H1 (cell line): ENCODE data around the gene CADM1. TPM values are rescaled to one million over a fixed set of nuclear protein-coding genes. Genes with fewer than 3 reads are reported as not detected.

Experiments
- CTCF ChIA-PET: fragments of 300-600 bp; sonication (Branson Sonifier 250); formaldehyde crosslinking; loops from one replicate; lab custom pipeline; 2021; ENCODE audit not compliant: partially characterized antibody; lab: Charles Lee
- POLR2A ChIA-PET: fragments of 300-600 bp; sonication (Branson Sonifier 250); formaldehyde crosslinking; loops from one replicate; lab custom pipeline; 2021; ENCODE audit warnings: inconsistent platforms; ENCODE audit not compliant: partially characterized antibody; lab: Charles Lee
- DNase-seq, 2 experiments: peaks; one replicate each; pipeline versions ENCODE4 v3.0.0 to v3.0.0-alpha.2; 2010 to 2022; ENCODE audit warnings: low spot score in 2 of 2, low read depth in 1 of 2, mixed read lengths in 1 of 2
- FAIRE-seq: peaks from 2 replicates; lab custom pipeline; 2011; peaks lifted over from hg19 to GRCh38; lab: Jason Lieb, UNC
- H2AFZ ChIP-seq: 2 replicates; pipeline ENCODE4 v1.8.1; 2012; ENCODE audit warnings: low read length, inconsistent platforms
- H2AK5ac ChIP-seq: 2 replicates; pipeline ENCODE4 v1.6.1; 2013; ENCODE audit warnings: low read depth, low read length
- H2BK120ac ChIP-seq: replicated peaks from 2 replicates; pipeline ENCODE3; 2013; ENCODE audit warnings: low read depth, low read length, inconsistent platforms
- H2BK12ac ChIP-seq: 2 replicates; pipeline ENCODE4 v1.6.1; 2013; ENCODE audit warnings: low read depth, low read length
- H2BK15ac ChIP-seq: 2 replicates; pipeline ENCODE4 v1.6.1; 2013; ENCODE audit warnings: low read length
- H2BK20ac ChIP-seq: 2 replicates; pipeline ENCODE4 v1.6.1; 2013; ENCODE audit warnings: low read length
- H2BK5ac ChIP-seq: 2 replicates; pipeline ENCODE4 v1.6.1; 2013; ENCODE audit warnings: low read depth, low read length
- H3K14ac ChIP-seq: 2 replicates; pipeline ENCODE4 v1.6.1; 2013; ENCODE audit warnings: inconsistent platforms; ENCODE audit not compliant: insufficient read length
- H3K18ac ChIP-seq: 2 replicates; pipeline ENCODE4 v1.6.1; 2013; ENCODE audit warnings: low read length; ENCODE audit errors: extremely low read depth
- H3K23ac ChIP-seq: 2 replicates; pipeline ENCODE4 v1.6.1; 2013; ENCODE audit warnings: inconsistent platforms; ENCODE audit not compliant: insufficient read length
- H3K23me2 ChIP-seq: 2 replicates; pipeline ENCODE4 v1.6.1; 2013; ENCODE audit warnings: low read depth, low read length
- H3K27ac ChIP-seq: 2 replicates; pipeline ENCODE4 v1.6.1; 2011; ENCODE audit warnings: low read depth, low read length, inconsistent platforms
- H3K27me3 ChIP-seq, 4 experiments: replicated peaks in 1 of 4; 1 replicate in 1 of 4; 2 replicates in 3 of 4; pipeline versions ENCODE4 v1.6.1 to v1.8.1; 2011 to 2013; ENCODE audit warnings: low read length in 3 of 4, mild to moderate bottlenecking in 3 of 4, inconsistent platforms in 2 of 4, mixed read lengths in 2 of 4, moderate library complexity in 1 of 4; ENCODE audit not compliant: control insufficient read depth in 3 of 4, insufficient read depth in 3 of 4; ENCODE audit errors: extremely low read depth in 1 of 4
- H3K36me3 ChIP-seq, 4 experiments: 2 replicates each; pipeline versions ENCODE4 v1.6.1 to v1.8.1; 2011 to 2013; ENCODE audit warnings: mild to moderate bottlenecking in 4 of 4, low read length in 3 of 4, moderate library complexity in 2 of 4, control low read depth in 1 of 4, inconsistent platforms in 1 of 4; ENCODE audit not compliant: insufficient read depth in 4 of 4, control insufficient read depth in 2 of 4
- H3K4ac ChIP-seq: replicated peaks from 2 replicates; pipeline ENCODE3; 2013; ENCODE audit warnings: low read length, low read depth, mixed read lengths, inconsistent platforms; ENCODE audit not compliant: insufficient read length
- H3K4me1 ChIP-seq, 4 experiments: replicated peaks in 1 of 4; 1 replicate in 1 of 4; 2 replicates in 3 of 4; pipeline versions ENCODE4 v1.6.1 to v1.8.1; 2011 to 2013; ENCODE audit warnings: low read length in 3 of 4, inconsistent platforms in 2 of 4, mixed read lengths in 1 of 4; ENCODE audit not compliant: insufficient read depth in 4 of 4, control insufficient read depth in 3 of 4
- H3K4me2 ChIP-seq, 2 experiments: 2 replicates each; pipeline versions ENCODE4 v1.6.1 to v1.8.1; 2011 to 2013; ENCODE audit warnings: low read depth in 2 of 2, low read length in 2 of 2, control low read depth in 1 of 2, inconsistent platforms in 1 of 2, mild to moderate bottlenecking in 1 of 2; ENCODE audit not compliant: insufficient read depth in 1 of 2
- H3K4me3 ChIP-seq, 4 experiments: fragments of 200-600, 300-600 bp in 1 of 4; sonication (generic), shearing (Covaris generic), sonication (Bioruptor Twin) in 1 of 4; 2 replicates each; pipeline versions ENCODE4 v1.5.1 to v1.8.1; 2011 to 2016; ENCODE audit warnings: low read length in 4 of 4, low read depth in 3 of 4, control low read depth in 2 of 4, inconsistent platforms in 2 of 4, mild to moderate bottlenecking in 2 of 4, mixed read lengths in 1 of 4, moderate library complexity in 1 of 4; ENCODE audit not compliant: insufficient read depth in 2 of 4; ENCODE audit errors: extremely low read depth in 1 of 4
- H3K56ac ChIP-seq: replicated peaks from 2 replicates; pipeline ENCODE3; 2013; ENCODE audit warnings: low read depth, mild to moderate bottlenecking, mixed read lengths, low read length, inconsistent platforms; ENCODE audit not compliant: insufficient read length
- H3K79me1 ChIP-seq: 2 replicates; pipeline ENCODE4 v1.6.1; 2013; ENCODE audit warnings: low read depth, low read length, control low read depth
- H3K79me2 ChIP-seq, 2 experiments: 2 replicates each; pipeline versions ENCODE4 v1.6.1 to v1.8.1; 2012 to 2013; ENCODE audit warnings: low read length in 2 of 2, mild to moderate bottlenecking in 2 of 2, inconsistent platforms in 1 of 2; ENCODE audit not compliant: insufficient read depth in 2 of 2, control insufficient read depth in 1 of 2
- H3K9ac ChIP-seq, 4 experiments: replicated peaks in 1 of 4; 1 replicate in 1 of 4; 2 replicates in 3 of 4; pipeline versions ENCODE4 v1.6.1 to v1.8.1; 2011 to 2013; ENCODE audit warnings: low read depth in 3 of 4, low read length in 3 of 4, control low read depth in 2 of 4, mild to moderate bottlenecking in 2 of 4, moderate library complexity in 2 of 4, inconsistent platforms in 1 of 4; ENCODE audit errors: extremely low read depth in 1 of 4
- H3K9me3 ChIP-seq, 2 experiments: 2 replicates each; pipeline versions ENCODE4 v1.6.1 to v1.8.1; 2012 to 2013; ENCODE audit warnings: mild to moderate bottlenecking in 2 of 2, moderate library complexity in 2 of 2, control low read depth in 1 of 2, inconsistent platforms in 1 of 2, low read depth in 1 of 2, low read length in 1 of 2, mixed read lengths in 1 of 2; ENCODE audit not compliant: insufficient read depth in 2 of 2
- H4K20me1 ChIP-seq, 2 experiments: replicated peaks in 1 of 2; 2 replicates each; pipeline versions ENCODE3 to v1.8.1; 2011 to 2013; ENCODE audit warnings: inconsistent platforms in 2 of 2, low read length in 2 of 2, mild to moderate bottlenecking in 1 of 2; ENCODE audit not compliant: insufficient read depth in 2 of 2, control insufficient read depth in 1 of 2
- H4K5ac ChIP-seq: 2 replicates; pipeline ENCODE4 v1.6.1; 2013; ENCODE audit warnings: low read length, low read depth, mixed read lengths, inconsistent platforms; ENCODE audit not compliant: insufficient read length
- H4K8ac ChIP-seq: 2 replicates; pipeline ENCODE4 v1.8.0; 2013; ENCODE audit warnings: mild to moderate bottlenecking, moderate library complexity, low read length, inconsistent platforms; ENCODE audit not compliant: insufficient read depth; ENCODE audit errors: extremely low read depth
- H4K91ac ChIP-seq: replicated peaks from 2 replicates; pipeline ENCODE3; 2013; ENCODE audit warnings: low read length, mixed read lengths, inconsistent platforms; ENCODE audit not compliant: insufficient read length
- BCL11A ChIP-seq, 2 experiments: IDR thresholded peaks; one replicate each; pipeline ENCODE4 v1.6.1; 2011; ENCODE audit warnings: low read depth in 2 of 2, low read length in 2 of 2, mild to moderate bottlenecking in 2 of 2
- EP300 ChIP-seq, 2 experiments: IDR thresholded peaks; 1 replicate in 1 of 2; 2 replicates in 1 of 2; pipeline ENCODE4 v1.6.1; 2011 to 2012; ENCODE audit warnings: low read depth in 2 of 2, low read length in 2 of 2, mild to moderate bottlenecking in 2 of 2, borderline replicate concordance in 1 of 2, inconsistent platforms in 1 of 2, moderate library complexity in 1 of 2
- JUN ChIP-seq: IDR thresholded peaks from 2 replicates; pipeline ENCODE4 v1.6.1; 2011; ENCODE audit warnings: low read depth, mild to moderate bottlenecking, improper control_type of control experiment, low read length
- JUND ChIP-seq: IDR thresholded peaks from 2 replicates; pipeline ENCODE4 v1.6.1; 2011; ENCODE audit warnings: mild to moderate bottlenecking, improper control_type of control experiment, low read length
- KDM5A ChIP-seq: fragments of 200-600 bp; IDR thresholded peaks from 2 replicates; pipeline ENCODE4 v1.7.1; 2012; ENCODE audit warnings: mild to moderate bottlenecking, low read length, inconsistent platforms, mixed read lengths
- PHF8 ChIP-seq: fragments of 200-600 bp; sonication (generic); conservative IDR thresholded peaks from 2 replicates; pipeline ENCODE4 v1.7.1; 2012; ENCODE audit warnings: low read depth, mild to moderate bottlenecking, inconsistent platforms, low read length, moderate library complexity
- SIN3A ChIP-seq, 2 experiments: IDR thresholded peaks in 1 of 2; conservative IDR thresholded peaks in 1 of 2; 2 replicates each; pipeline ENCODE4 v1.6.1; 2011 to 2012; ENCODE audit warnings: low read length in 2 of 2, improper control_type of control experiment in 1 of 2, low read depth in 1 of 2, mild to moderate bottlenecking in 1 of 2
- YY1 ChIP-seq: IDR thresholded peaks from 2 replicates; pipeline ENCODE4 v1.6.1; 2011; ENCODE audit warnings: low read depth, mild to moderate bottlenecking, low read length
- WGBS, 2 experiments: shearing (Covaris generic) in 1 of 2; methylation state at CpG; one replicate each; pipeline versions ENCODE4 v1.1.6 to v1.1.7; 2013 to 2015; ENCODE audit warnings: low lambda C conversion rate in 2 of 2, mixed read lengths in 2 of 2, inconsistent platforms in 1 of 2, low coverage in 1 of 2, missing lambda C conversion rate in 1 of 2; ENCODE audit not compliant: insufficient replicate concordance in 2 of 2, insufficient coverage in 1 of 2, insufficient read length in 1 of 2; ENCODE audit errors: extremely low coverage in 1 of 2, missing lambda C conversion rate in 1 of 2; 5-methylcytosine and 5-hydroxymethylcytosine counted together
- polyA plus RNA-seq, 7 experiments: library from polyadenylated mRNA; depleted of rRNA in 3 of 7; stranded (reverse) in 5 of 7; unstranded in 2 of 7; fragments of >200 nt in 5 of 7; fragments of 200-250 nt in 2 of 7; gene quantifications; 1 replicate in 5 of 7; 2 replicates in 1 of 7; 4 replicates in 1 of 7; pipeline versions ENCODE4 v1.2.1 to v1.2.3, GENCODE V29; 2011 to 2013; ENCODE audit warnings: missing spikeins in 2 of 7, mixed read lengths in 2 of 7
- total RNA-seq: library from RNA; stranded (reverse); fragmentation: NEBNext Ultra II Directional; extraction: Animal tissue kit (Norgen Biotek cat#: 25700); gene quantifications from 2 replicates; pipeline ENCODE4 v1.2.1, GENCODE V29; 2021

CADM1 gene
- total and polyA plus RNA-seq, 2 of the 8 experiments (the other 6 are each of a cell fraction or from before 2014, with no cell fraction given) = 8.3 to 25.3 TPM

- Histone ChIP-seq H3K4me1 (peaks cover 0 to 3% (median 0%) of the 10 kb centered on the region in 4 experiments; a peak in 1 of 7 replicates), H2AK5ac (no peak overlapping the region), H2BK5ac (no peak overlapping the region), H3K56ac (no peak overlapping the region), H4K5ac (no peak overlapping the region), H4K8ac (no peak overlapping the region), H3K36me3 (no peaks in the 10 kb centered on the region), H3K4me3 (no peak overlapping the region), H4K20me1 (peaks cover 0 to 2% of the 10 kb centered on the region in 2 experiments), H2BK12ac (no peak overlapping the region), H3K14ac (no peak overlapping the region), H2BK120ac (no peak overlapping the region), H2BK15ac (no peak overlapping the region), H3K4me2 (no peak overlapping the region), H2BK20ac (no peak overlapping the region), H3K79me2 (no peaks in the 10 kb centered on the region), H2AFZ (no peak overlapping the region), H3K4ac (no peak overlapping the region), H3K9ac (no peak overlapping the region), H3K27ac (no peak overlapping the region), H4K91ac (no peak overlapping the region), H3K18ac (no peak overlapping the region), H3K23ac (no peak overlapping the region), H3K9me3 (no peaks in the 10 kb centered on the region), H3K27me3 (no peaks in the 10 kb centered on the region), H3K23me2 (no peaks in the 10 kb centered on the region), H3K79me1 (no peaks in the 10 kb centered on the region)
- TF ChIP-seq BCL11A (IDR thresholded peaks at IDR 0.05; ENCODE audit: low read depth in 2 of 2, low read length in 2 of 2) (no peak), JUND (no peak), KDM5A (no peak), EP300 (IDR thresholded peaks at IDR 0.05; ENCODE audit: borderline replicate concordance in 1 of 2, low read depth in 2 of 2, low read length in 2 of 2) (no peak), JUN (no peak), SIN3A (conservative IDR thresholded peaks at IDR 0.05 in 1 of 2, IDR thresholded peaks at IDR 0.05 in 1 of 2; ENCODE audit: low read depth in 1 of 2, low read length in 2 of 2) (no peak), PHF8 (no peak), YY1 (no peak)
- no peak for DNase-seq
- ChIA-PET CTCF (interaction anchor here (0.9 to 1.1 kb wide), 2 partner anchors 38 to 189 kb away, joined by 4 read pairs; no protein-coding TSS in a partner anchor), POLR2A (no interaction called here)
- no peak for FAIRE-seq
- 81% methylated on average over 4 of the region's 4 CpGs; no CpG with 5 or more reads in 1 of the 2 experiments for WGBS, 2 experiments
Measured at GRCh38 chr11:115489466-115489865, 14.7 kb downstream of the CADM1 start.
